HepG2 (cell line): ENCODE measurements around the gene MRPL50. TPM values are rescaled to one million over a fixed set of nuclear protein-coding genes. Genes with fewer than 3 reads are reported as not detected.

ENCODE experiments used
- CREM ChIP-seq, 2 experiments: sonication (generic) in 1 of 2; formaldehyde crosslinking in 1 of 2; IDR thresholded peaks; 2 replicates each; pipeline versions ENCODE4 v1.4.0 to v1.6.1; 2016 to 2020; ENCODE audit warnings: antibody characterized with exemption in 1 of 2, mild to moderate bottlenecking in 1 of 2, missing genetic modification reagents in 1 of 2
- DPF2 ChIP-seq: sonication (generic); formaldehyde crosslinking; IDR thresholded peaks from 2 replicates; pipeline ENCODE4 v1.4.0; 2020; ENCODE audit warnings: mild to moderate bottlenecking, low read depth, missing genetic modification reagents, borderline replicate concordance
- FOSL2 ChIP-seq: sonication (generic); formaldehyde crosslinking; IDR thresholded peaks from 2 replicates; pipeline ENCODE4 v1.4.0; 2020; ENCODE audit warnings: missing genetic modification reagents
- GABPB1 ChIP-seq: IDR thresholded peaks from 2 replicates; pipeline ENCODE4 v1.6.1; 2016; ENCODE audit warnings: mild to moderate bottlenecking, missing genetic modification reagents, moderate library complexity, missing compliant biosample characterization
- JUND ChIP-seq: sonication (generic); formaldehyde crosslinking; IDR thresholded peaks from 2 replicates; pipeline ENCODE4 v1.8.0; 2022; ENCODE audit warnings: mild to moderate bottlenecking, missing genetic modification reagents
- KDM5A ChIP-seq: fragments of 200-600 bp; sonication (generic); IDR thresholded peaks from 2 replicates; pipeline ENCODE4 v1.7.0; 2018; ENCODE audit warnings: antibody characterized with exemption, mild to moderate bottlenecking, low read length, borderline replicate concordance
- KLF6 ChIP-seq: IDR thresholded peaks from 2 replicates; pipeline ENCODE4 v1.8.0; 2016; ENCODE audit warnings: missing biosample characterization, missing genetic modification reagents
- LCORL ChIP-seq, 2 experiments: fragments of 450-650 bp in 1 of 2; sonication (generic) in 1 of 2; formaldehyde crosslinking in 1 of 2; IDR thresholded peaks; 2 replicates each; pipeline versions ENCODE4 v1.5.0 to v1.6.1; 2017 to 2020; ENCODE audit warnings: antibody characterized with exemption in 1 of 2, missing genetic modification reagents in 1 of 2
- MAZ ChIP-seq, 2 experiments: sonication (generic) in 1 of 2; formaldehyde crosslinking in 1 of 2; IDR thresholded peaks; 2 replicates each; pipeline versions ENCODE4 v1.5.0 to v1.6.1; 2012 to 2020; ENCODE audit warnings: low read depth in 2 of 2, mild to moderate bottlenecking in 2 of 2, borderline replicate concordance in 1 of 2, improper control_type of control experiment in 1 of 2, low read length in 1 of 2, missing genetic modification reagents in 1 of 2, moderate library complexity in 1 of 2
- MED1 ChIP-seq: sonication (generic); formaldehyde crosslinking; IDR thresholded peaks from 2 replicates; pipeline ENCODE4 v1.4.0; 2020; ENCODE audit warnings: missing genetic modification reagents
- NCOA2 ChIP-seq: sonication (generic); formaldehyde crosslinking; IDR thresholded peaks from 2 replicates; pipeline ENCODE4 v1.8.0; 2022; ENCODE audit warnings: inconsistent platforms
- REXO4 ChIP-seq: sonication (generic); formaldehyde crosslinking; IDR thresholded peaks from 2 replicates; pipeline ENCODE4 v1.8.0; 2022; ENCODE audit warnings: missing genetic modification reagents, mild to moderate bottlenecking, borderline replicate concordance
- SP5 ChIP-seq: IDR thresholded peaks from 2 replicates; pipeline ENCODE4 v1.6.1; 2016; ENCODE audit warnings: low read depth, borderline replicate concordance
- TCF7 ChIP-seq: sonication (generic); IDR thresholded peaks from 2 replicates; pipeline ENCODE4 v1.6.1; 2016; ENCODE audit warnings: antibody characterized with exemption, low read depth
- XRCC5 ChIP-seq: fragments of 200-400 bp; formaldehyde crosslinking; optimal IDR thresholded peaks from 2 replicates; pipeline ENCODE3; 2017; ENCODE audit warnings: mild to moderate bottlenecking, low read length
- ZMYM4 ChIP-seq: sonication (generic); formaldehyde crosslinking; IDR thresholded peaks from 2 replicates; pipeline ENCODE4 v1.8.1; 2023; ENCODE audit warnings: mild to moderate bottlenecking, missing genetic modification reagents
- ZNF136 ChIP-seq: sonication (generic); formaldehyde crosslinking; IDR thresholded peaks from 2 replicates; pipeline ENCODE4 v1.8.1; 2022; ENCODE audit warnings: low read depth, mild to moderate bottlenecking, moderate library complexity, missing genetic modification reagents
- ZNF3 ChIP-seq: IDR thresholded peaks from 2 replicates; pipeline ENCODE4 v1.7.0; 2017; ENCODE audit warnings: inconsistent platforms
- ZNF550 ChIP-seq: sonication (generic); formaldehyde crosslinking; IDR thresholded peaks from 2 replicates; pipeline ENCODE4 v1.4.0; 2020; ENCODE audit warnings: mild to moderate bottlenecking, missing genetic modification reagents, borderline replicate concordance
- ZNF607 ChIP-seq: sonication (generic); formaldehyde crosslinking; IDR thresholded peaks from 2 replicates; pipeline ENCODE4 v1.5.1; 2020; ENCODE audit warnings: missing genetic modification reagents, mild to moderate bottlenecking, borderline replicate concordance
- ZNF746 ChIP-seq: sonication (generic); formaldehyde crosslinking; IDR thresholded peaks from 2 replicates; pipeline ENCODE4 v1.8.0; 2022; ENCODE audit warnings: mild to moderate bottlenecking, missing genetic modification reagents
- ZNF782 ChIP-seq: sonication (generic); formaldehyde crosslinking; IDR thresholded peaks from 2 replicates; pipeline ENCODE4 v1.4.0; 2020; ENCODE audit warnings: missing genetic modification reagents, mild to moderate bottlenecking, borderline replicate concordance
- ZSCAN21 ChIP-seq: sonication (generic); formaldehyde crosslinking; IDR thresholded peaks from 2 replicates; pipeline ENCODE4 v1.8.0; 2022; ENCODE audit warnings: mild to moderate bottlenecking, missing genetic modification reagents, moderate library complexity, borderline replicate concordance
- polyA plus RNA-seq, 8 experiments: library from polyadenylated mRNA; depleted of rRNA in 3 of 8; stranded (reverse) in 7 of 8; unstranded in 1 of 8; fragments of >200 nt; fragmentation: Illumina TruSeq in 4 of 8; extraction: Trizol in 4 of 8; gene quantifications; 2 replicates each; pipeline versions ENCODE4 v1.2.1 to v1.2.3, GENCODE V29; 2011 to 2016; ENCODE audit warnings: low read depth in 4 of 8, missing spikeins in 1 of 8, mixed read lengths in 1 of 8; ENCODE audit not compliant: insufficient read depth in 1 of 8
- total RNA-seq, 5 experiments: library from RNA; depleted of rRNA; stranded (reverse); fragments of >200 nt; fragmentation: Illumina TruSeq; extraction: Trizol; gene quantifications; 2 replicates each; pipeline ENCODE4 v1.2.3, GENCODE V29; 2016; ENCODE audit warnings: low read depth in 1 of 5
- TF ChIP-seq, protein P1 (sequence below): sonication (generic); formaldehyde crosslinking; IDR thresholded peaks from 2 replicates; pipeline ENCODE4 v1.4.0; 2020; ENCODE audit warnings: mild to moderate bottlenecking, missing genetic modification reagents
- TF ChIP-seq, protein P2 (sequence below): sonication (generic); formaldehyde crosslinking; IDR thresholded peaks from 2 replicates; pipeline ENCODE4 v1.4.0; 2020; ENCODE audit warnings: missing genetic modification reagents, borderline replicate concordance

Gene MRPL50
- total and polyA plus RNA-seq, 2 of the 13 experiments (the other 11 are each of a cell fraction or from before 2014, with no cell fraction given): 37.1 to 70.0 TPM

DNA sequence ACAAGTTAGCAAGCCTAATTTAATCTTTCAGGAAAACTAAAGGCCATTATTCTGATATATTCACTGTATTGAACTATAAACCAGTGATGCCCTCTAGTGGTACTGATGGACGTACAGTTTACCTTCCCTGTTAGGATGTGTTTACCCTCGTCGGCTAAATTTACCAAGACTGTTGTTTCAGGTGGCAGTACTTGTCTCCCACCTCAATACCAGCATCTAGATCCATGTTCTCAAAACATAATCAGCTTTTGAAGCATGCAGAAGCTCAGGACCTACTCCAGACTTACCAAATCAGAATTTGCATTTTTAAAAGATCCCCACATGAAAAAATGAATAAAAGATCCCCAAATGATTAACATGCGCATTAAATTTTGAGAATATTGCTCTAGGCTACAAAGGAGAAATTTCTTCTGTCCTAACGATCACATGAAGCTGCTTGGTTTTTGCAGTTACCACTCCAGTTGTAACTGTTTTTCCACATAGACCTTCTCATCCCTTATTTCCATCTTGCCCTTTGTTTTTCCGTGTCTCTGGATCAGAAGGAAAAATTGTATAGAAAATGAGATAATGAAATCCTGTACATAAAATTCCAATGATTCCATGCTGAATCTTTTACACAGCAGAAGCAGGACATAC lies 10.4 kb downstream of the MRPL50 start (continued):
- TF ChIP-seq, protein P1, sequence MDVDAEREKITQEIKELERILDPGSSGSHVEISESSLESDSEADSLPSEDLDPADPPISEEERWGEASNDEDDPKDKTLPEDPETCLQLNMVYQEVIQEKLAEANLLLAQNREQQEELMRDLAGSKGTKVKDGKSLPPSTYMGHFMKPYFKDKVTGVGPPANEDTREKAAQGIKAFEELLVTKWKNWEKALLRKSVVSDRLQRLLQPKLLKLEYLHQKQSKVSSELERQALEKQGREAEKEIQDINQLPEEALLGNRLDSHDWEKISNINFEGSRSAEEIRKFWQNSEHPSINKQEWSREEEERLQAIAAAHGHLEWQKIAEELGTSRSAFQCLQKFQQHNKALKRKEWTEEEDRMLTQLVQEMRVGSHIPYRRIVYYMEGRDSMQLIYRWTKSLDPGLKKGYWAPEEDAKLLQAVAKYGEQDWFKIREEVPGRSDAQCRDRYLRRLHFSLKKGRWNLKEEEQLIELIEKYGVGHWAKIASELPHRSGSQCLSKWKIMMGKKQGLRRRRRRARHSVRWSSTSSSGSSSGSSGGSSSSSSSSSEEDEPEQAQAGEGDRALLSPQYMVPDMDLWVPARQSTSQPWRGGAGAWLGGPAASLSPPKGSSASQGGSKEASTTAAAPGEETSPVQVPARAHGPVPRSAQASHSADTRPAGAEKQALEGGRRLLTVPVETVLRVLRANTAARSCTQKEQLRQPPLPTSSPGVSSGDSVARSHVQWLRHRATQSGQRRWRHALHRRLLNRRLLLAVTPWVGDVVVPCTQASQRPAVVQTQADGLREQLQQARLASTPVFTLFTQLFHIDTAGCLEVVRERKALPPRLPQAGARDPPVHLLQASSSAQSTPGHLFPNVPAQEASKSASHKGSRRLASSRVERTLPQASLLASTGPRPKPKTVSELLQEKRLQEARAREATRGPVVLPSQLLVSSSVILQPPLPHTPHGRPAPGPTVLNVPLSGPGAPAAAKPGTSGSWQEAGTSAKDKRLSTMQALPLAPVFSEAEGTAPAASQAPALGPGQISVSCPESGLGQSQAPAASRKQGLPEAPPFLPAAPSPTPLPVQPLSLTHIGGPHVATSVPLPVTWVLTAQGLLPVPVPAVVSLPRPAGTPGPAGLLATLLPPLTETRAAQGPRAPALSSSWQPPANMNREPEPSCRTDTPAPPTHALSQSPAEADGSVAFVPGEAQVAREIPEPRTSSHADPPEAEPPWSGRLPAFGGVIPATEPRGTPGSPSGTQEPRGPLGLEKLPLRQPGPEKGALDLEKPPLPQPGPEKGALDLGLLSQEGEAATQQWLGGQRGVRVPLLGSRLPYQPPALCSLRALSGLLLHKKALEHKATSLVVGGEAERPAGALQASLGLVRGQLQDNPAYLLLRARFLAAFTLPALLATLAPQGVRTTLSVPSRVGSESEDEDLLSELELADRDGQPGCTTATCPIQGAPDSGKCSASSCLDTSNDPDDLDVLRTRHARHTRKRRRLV (CRISPR knock-in tag): no peak
- TF ChIP-seq, protein P2, sequence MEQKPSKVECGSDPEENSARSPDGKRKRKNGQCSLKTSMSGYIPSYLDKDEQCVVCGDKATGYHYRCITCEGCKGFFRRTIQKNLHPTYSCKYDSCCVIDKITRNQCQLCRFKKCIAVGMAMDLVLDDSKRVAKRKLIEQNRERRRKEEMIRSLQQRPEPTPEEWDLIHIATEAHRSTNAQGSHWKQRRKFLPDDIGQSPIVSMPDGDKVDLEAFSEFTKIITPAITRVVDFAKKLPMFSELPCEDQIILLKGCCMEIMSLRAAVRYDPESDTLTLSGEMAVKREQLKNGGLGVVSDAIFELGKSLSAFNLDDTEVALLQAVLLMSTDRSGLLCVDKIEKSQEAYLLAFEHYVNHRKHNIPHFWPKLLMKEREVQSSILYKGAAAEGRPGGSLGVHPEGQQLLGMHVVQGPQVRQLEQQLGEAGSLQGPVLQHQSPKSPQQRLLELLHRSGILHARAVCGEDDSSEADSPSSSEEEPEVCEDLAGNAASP: no peak
- TF ChIP-seq ZNF607 (CRISPR knock-in tag) (no peak), DPF2 (CRISPR knock-in tag) (no peak), CREM (IDR thresholded peaks at IDR 0.05) (peak; percentile 20; the same call in 1 of the 2 replicates), CREM (CRISPR knock-in tag; IDR thresholded peaks at IDR 0.05) (no peak), ZNF782 (CRISPR knock-in tag) (no peak), ZMYM4 (CRISPR knock-in tag) (peak; percentile 67; the same call in 1 of the 2 replicates), NCOA2 (peak; percentile 55; the same call in 1 of the 2 replicates), LCORL (IDR thresholded peaks at IDR 0.05) (no peak), LCORL (CRISPR knock-in tag; IDR thresholded peaks at IDR 0.05) (no peak), XRCC5 (no peak), GABPB1 (CRISPR knock-in tag) (no peak), MED1 (CRISPR knock-in tag) (peak; percentile 90), ZNF550 (CRISPR knock-in tag) (no peak), JUND (no peak), KDM5A (no peak; the same call in 1 of the 2 replicates), ZNF3 (CRISPR knock-in tag) (no peak), ZSCAN21 (CRISPR knock-in tag) (no peak), TCF7 (no peak), REXO4 (no peak), ZNF136 (no peak), KLF6 (no peak), ZNF746 (CRISPR knock-in tag) (no peak), MAZ (IDR thresholded peaks at IDR 0.05; ENCODE audit: borderline replicate concordance, low read depth, low read length) (no peak), MAZ (CRISPR knock-in tag; IDR thresholded peaks at IDR 0.05; ENCODE audit: low read depth) (no peak), SP5 (CRISPR knock-in tag) (no peak), FOSL2 (CRISPR knock-in tag) (peak; percentile 29; the same call in 1 of the 2 replicates)
